Measurements from ENCODE around the gene CHD9. TPM values are rescaled to one million over a fixed set of nuclear protein-coding genes. Genes with fewer than 3 reads are reported as not detected.

Gene CHD9
- total RNA-seq, 4 donors from 2014 or later = 46.9 to 174 (median 133) TPM

DNA sequence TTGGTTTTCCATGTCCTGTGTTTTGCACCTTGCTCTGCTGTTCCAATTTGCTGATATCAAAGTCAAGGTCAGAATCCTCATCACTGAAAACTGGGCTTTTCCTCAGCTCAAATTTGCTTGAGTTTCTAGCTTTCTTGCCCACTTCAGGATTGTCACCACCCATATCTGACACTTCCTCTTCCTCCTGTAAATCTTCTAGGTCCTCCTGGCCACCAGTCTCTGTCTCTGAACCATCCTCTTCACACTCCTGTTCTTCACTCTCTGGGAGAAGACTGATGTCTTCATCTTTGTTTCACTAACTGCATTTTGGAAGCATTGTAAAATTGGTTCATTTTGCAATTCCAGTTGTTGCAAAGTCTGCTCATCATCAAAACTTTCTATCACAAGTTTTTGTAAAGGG, 316.0 kb downstream of the CHD9 start:
- no peaks in the 10 kb centered on the region for H3K4me1 ChIP-seq
- H3K4me3 ChIP-seq = no peak overlapping the region
- H3K27me3 ChIP-seq = peaks cover 0 to 8% of the 10 kb centered on the region in 2 donors
- DNase-seq = no peak
- no peak for TF ChIP-seq POLR2A (IDR thresholded peaks at IDR 0.05)
- TF ChIP-seq, protein P1, sequence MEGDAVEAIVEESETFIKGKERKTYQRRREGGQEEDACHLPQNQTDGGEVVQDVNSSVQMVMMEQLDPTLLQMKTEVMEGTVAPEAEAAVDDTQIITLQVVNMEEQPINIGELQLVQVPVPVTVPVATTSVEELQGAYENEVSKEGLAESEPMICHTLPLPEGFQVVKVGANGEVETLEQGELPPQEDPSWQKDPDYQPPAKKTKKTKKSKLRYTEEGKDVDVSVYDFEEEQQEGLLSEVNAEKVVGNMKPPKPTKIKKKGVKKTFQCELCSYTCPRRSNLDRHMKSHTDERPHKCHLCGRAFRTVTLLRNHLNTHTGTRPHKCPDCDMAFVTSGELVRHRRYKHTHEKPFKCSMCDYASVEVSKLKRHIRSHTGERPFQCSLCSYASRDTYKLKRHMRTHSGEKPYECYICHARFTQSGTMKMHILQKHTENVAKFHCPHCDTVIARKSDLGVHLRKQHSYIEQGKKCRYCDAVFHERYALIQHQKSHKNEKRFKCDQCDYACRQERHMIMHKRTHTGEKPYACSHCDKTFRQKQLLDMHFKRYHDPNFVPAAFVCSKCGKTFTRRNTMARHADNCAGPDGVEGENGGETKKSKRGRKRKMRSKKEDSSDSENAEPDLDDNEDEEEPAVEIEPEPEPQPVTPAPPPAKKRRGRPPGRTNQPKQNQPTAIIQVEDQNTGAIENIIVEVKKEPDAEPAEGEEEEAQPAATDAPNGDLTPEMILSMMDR (IDR thresholded peaks at IDR 0.05) = no peak
- intact Hi-C loops (cut with DNase I; ENCODE audit: low total_unique reads) = no loop called here
- no peaks in the 10 kb centered on the region for H3K9me3 ChIP-seq
- H3K27ac ChIP-seq = no peak overlapping the region
- no peaks in the 10 kb centered on the region for H3K36me3 ChIP-seq

DNA sequence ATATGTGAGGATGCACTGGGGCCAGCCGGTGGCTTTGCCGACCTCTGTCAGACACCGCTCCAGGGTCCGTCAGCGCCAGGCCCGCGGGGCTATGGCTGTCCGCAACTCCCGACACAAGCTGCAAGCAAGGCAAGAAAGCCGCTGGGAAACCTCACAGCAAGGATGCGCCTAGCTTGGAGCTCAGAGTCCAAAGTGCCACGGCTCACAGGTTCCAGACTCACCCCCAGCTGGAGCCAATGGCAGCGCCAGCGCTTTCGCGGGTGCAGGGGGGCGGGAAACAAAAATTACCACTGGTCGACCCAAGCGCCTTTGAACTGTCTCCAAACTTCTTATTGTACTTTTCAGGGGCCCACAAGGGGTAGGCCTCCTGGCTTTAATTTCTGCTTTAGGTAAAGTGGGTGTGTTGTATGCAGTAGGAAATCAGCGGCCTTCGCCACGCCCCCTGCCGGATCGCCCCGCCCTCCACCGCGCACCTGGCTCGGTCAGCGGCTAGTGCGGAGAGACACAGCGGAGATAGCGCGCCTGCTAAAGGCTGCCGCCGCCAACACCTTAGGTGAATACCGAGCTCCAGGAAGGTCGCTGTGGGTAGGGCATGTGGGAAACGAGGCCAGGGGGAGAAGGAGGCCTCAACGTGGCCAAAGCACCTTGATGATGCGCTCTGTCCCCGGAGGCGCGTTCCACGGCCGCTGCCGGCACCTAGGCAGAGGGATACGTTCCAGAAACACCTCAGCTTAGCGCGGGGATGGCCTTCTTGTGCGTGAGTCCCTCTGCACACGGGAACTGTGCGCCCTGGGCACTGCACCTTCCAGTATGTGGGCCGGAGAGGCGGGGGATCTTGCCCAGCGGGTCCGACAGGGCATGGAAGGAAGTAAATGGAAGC, 318.4 kb downstream of the CHD9 start:
- no peak overlapping the region for H3K4me3 ChIP-seq
- no peaks in the 10 kb centered on the region for H3K36me3 ChIP-seq
- intact Hi-C loops (cut with DNase I; ENCODE audit: low total_unique reads) = no loop called here
- H3K27ac ChIP-seq = no peak overlapping the region
- TF ChIP-seq, protein P1 (IDR thresholded peaks at IDR 0.05) = no peak
- no peak for TF ChIP-seq POLR2A (IDR thresholded peaks at IDR 0.05)
- no peaks in the 10 kb centered on the region for H3K4me1 ChIP-seq
- peaks cover 0 to 8% of the 10 kb centered on the region in 2 donors for H3K27me3 ChIP-seq
- no peaks in the 10 kb centered on the region for H3K9me3 ChIP-seq
- DNase-seq = no peak

DNA sequence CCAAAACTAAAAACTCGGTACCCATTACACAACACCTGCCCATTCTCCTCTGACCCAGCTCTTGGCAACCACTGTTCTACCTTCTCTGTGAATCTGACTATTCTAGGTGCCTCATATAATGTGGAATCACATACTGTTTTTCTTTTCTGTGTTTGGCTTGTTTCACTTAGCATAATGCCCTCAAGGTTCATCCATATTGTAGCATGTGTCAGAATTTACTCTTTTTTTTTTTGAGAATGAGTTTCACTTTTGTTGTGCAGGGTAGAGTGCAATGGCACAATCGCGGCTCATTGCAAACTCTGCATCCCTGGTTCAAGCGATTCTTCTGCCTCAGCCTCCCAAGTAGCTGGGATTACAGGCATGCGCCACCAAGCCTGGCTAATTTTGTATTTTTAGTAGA, 320.0 kb downstream of the CHD9 start:
- H3K9me3 ChIP-seq = no peaks in the 10 kb centered on the region
- intact Hi-C loops (cut with DNase I; ENCODE audit: low total_unique reads) = no loop called here
- H3K4me1 ChIP-seq = no peaks in the 10 kb centered on the region
- no peak for TF ChIP-seq POLR2A (IDR thresholded peaks at IDR 0.05)
- TF ChIP-seq, protein P1 (IDR thresholded peaks at IDR 0.05) = no peak
- no peak overlapping the region for H3K27ac ChIP-seq
- no peaks in the 10 kb centered on the region for H3K36me3 ChIP-seq
- peaks cover 0 to 5% of the 10 kb centered on the region in 2 donors for H3K27me3 ChIP-seq
- no peak overlapping the region for H3K4me3 ChIP-seq
- no peak for DNase-seq

DNA sequence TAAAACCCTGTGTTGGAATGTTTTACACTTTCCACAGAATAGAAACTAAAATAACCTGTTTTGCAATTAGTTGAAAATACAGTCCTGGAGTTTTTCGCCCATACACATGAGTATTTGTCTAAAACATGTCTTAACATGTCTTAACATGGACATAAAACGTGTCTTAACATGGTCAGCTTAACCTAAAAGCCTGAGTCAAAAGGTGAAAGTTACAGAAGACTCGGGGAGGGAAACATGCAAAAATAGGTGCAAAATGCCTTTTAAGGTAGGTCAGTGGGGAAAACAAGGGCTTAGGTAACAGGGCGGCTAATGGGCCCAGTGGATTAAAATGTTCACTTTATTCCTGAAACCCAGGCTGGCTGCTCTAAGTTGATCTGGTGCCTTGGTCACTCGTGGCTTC, 323.3 kb downstream of the CHD9 start:
- Histone ChIP-seq H3K9me3 (no peaks in the 10 kb centered on the region), H3K4me1 (no peaks in the 10 kb centered on the region), H3K27me3 (peaks cover 0 to 5% of the 10 kb centered on the region in 2 donors), H3K4me3 (no peak overlapping the region), H3K36me3 (no peaks in the 10 kb centered on the region), H3K27ac (no peak overlapping the region)
- no peak for DNase-seq
- no peak for TF ChIP-seq POLR2A (IDR thresholded peaks at IDR 0.05)
- TF ChIP-seq, protein P1 (IDR thresholded peaks at IDR 0.05) = no peak
- intact Hi-C loops (cut with DNase I; ENCODE audit: low total_unique reads) = no loop called here

Small RNA genes within 50 kb of the gene (small RNA-seq; reads per million reads assigned to genes)
- not detected for gene RF01210
- not detected for gene RNA5SP427

Other genes starting within 250 kb of the CHD9 start
- 1 to 10 TPM in 3 of 4 donors, not detected in 1; 1.2 to 4.3 (median 4.1) TPM for gene CHD9NB, start 2.1 kb upstream of the CHD9 start, total RNA-seq